ENCODE data around the gene CAND1. TPM values are rescaled to one million over a fixed set of nuclear protein-coding genes. Genes with fewer than 3 reads are reported as not detected.

CAND1 gene
- total and polyA plus RNA-seq, 8 donors, result 11.6 to 175 (median 32.1) TPM

DNA sequence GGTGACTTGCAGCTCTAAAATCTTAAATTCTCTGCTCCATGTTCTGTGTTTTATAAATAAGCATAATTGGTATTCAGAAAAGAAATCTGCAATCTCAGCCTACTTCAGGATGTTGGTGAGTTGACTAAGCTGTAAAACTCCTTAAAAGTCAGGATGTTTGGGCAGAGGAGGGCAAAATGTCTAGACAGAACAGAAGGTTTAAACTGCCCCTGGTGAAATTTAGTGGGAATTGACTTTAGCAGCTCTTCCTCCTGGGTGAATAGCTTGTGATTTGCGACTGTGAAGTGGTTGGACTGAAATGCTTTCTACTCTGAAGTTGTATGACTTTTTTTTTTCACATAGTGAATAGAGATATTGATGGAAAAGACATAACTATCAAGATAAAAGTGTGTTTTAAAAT, 85.8 kb downstream of the CAND1 start:
- intact Hi-C loops (cut with DNase I; ENCODE audit: low total_unique reads), result loop anchor here (2.0 kb wide), 1 partner anchor 590 kb away; no protein-coding TSS in a partner anchor
- no peak for TF ChIP-seq POLR2A (IDR thresholded peaks at IDR 0.05)
- no peak for TF ChIP-seq CTCF (IDR thresholded peaks at IDR 0.05)
- TF ChIP-seq POLR2AphosphoS5 (IDR thresholded peaks at IDR 0.05), result no peak
- TF ChIP-seq EP300 (IDR thresholded peaks at IDR 0.05), result no peak
- DNase-seq, result peak in 1 of 2 donors; percentile 8
- H3K27ac ChIP-seq, result no peak overlapping the region
- no peaks in the 10 kb centered on the region for H3K27me3 ChIP-seq
- WGBS, 5 donors, result 31 to 67% (median 42%) methylated on average over 1 of the region's 1 CpG
- no peaks in the 10 kb centered on the region for H3K36me3 ChIP-seq
- H3K4me1 ChIP-seq, result peaks cover 0 to 32% (median 8%) of the 10 kb centered on the region in 4 donors
- H3K4me3 ChIP-seq, result no peak overlapping the region
- H3K9me3 ChIP-seq, result no peaks in the 10 kb centered on the region

DNA sequence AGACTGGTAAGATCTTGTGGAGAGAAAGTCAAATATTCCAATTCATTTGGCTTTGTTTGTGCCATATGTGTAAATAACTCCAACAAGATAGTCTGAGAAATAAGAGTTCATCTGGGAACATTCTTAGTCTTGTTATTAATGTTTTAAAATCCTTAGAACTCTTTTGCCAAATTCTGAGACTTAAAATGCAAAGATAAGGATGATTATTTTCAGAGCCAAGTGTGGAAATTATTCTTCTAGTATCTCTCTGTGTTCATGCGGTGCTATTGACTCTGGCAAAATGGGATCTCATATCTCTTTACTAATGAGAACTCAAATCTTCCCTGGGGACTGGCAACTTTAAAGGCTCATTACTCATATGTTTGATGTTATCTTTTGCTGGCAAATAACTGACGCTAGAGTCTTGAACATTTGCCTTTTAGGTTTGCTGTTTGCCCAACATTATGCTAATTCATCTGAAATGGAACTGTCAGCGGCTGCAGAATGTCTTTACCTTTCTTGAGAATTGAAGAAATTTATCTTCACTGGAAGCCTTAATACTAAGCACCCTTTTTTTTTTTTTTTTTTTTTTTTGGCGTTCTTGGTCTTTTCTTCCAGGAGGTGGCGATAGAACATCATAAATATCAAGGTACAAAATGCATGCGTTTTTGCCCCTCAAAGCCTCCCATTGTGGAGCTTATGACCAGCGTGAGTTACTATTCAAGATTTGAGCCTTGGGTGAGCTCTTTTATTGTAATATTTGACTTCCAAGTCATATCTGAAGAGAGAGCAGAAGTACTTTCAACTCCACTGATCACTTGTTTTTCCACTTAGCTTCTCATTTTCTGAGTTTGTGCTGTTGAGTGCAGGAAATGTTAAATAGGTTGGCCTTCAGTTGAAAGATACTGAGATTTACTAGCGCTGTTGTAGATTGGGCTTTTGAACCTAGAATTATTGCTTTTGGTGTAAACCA, 86.5 kb downstream of the CAND1 start:
- 5 to 14% (median 7%) methylated on average over 8 of the region's 8 CpGs for WGBS, 5 donors
- Histone ChIP-seq H3K9me3 (no peaks in the 10 kb centered on the region), H3K27ac (no peak overlapping the region), H3K36me3 (no peaks in the 10 kb centered on the region), H3K4me1 (peaks cover 0 to 32% (median 8%) of the 10 kb centered on the region in 4 donors), H3K4me3 (no peak overlapping the region), H3K27me3 (no peaks in the 10 kb centered on the region)
- intact Hi-C loops (cut with DNase I; ENCODE audit: low total_unique reads), result loop anchor here (2.0 kb wide), 1 partner anchor 589 kb away; no protein-coding TSS in a partner anchor
- TF ChIP-seq POLR2AphosphoS5 (IDR thresholded peaks at IDR 0.05) (no peak), POLR2A (IDR thresholded peaks at IDR 0.05) (no peak), CTCF (IDR thresholded peaks at IDR 0.05) (peak in 5 of 7 experiments; percentile 16 to 61 (median 34))
- DNase-seq, result peak in 1 of 2 donors; percentile 84

DNA sequence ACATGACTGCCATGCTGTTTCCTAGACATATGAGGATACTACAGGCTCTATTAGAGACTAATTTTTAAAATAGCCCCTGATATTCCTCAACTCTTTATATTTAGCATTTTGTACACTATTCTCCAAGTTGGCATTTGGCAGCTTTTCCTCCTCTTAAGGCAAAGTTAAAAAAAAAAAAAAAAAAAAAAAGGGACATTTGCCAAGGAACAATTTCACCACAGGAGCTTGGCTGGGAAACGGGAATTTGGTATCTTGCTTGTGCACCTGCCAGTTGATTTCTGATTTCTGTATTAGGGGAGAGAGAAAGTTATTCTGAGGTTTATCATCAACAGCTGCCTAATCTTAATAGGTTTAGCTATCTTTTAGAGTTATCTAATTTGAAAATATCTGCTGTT, 87.2 kb downstream of the CAND1 start:
- intact Hi-C loops (cut with DNase I; ENCODE audit: low total_unique reads), result no loop called here
- peaks cover 0 to 32% (median 8%) of the 10 kb centered on the region in 4 donors for H3K4me1 ChIP-seq
- 18 to 41% (median 26%) methylated on average over 1 of the region's 1 CpG for WGBS, 5 donors
- no peaks in the 10 kb centered on the region for H3K36me3 ChIP-seq
- no peak for TF ChIP-seq POLR2A (IDR thresholded peaks at IDR 0.05)
- TF ChIP-seq CTCF (IDR thresholded peaks at IDR 0.05), result no peak
- TF ChIP-seq POLR2AphosphoS5 (IDR thresholded peaks at IDR 0.05), result no peak
- no peak for TF ChIP-seq EP300 (IDR thresholded peaks at IDR 0.05)
- H3K27me3 ChIP-seq, result no peaks in the 10 kb centered on the region
- no peak overlapping the region for H3K27ac ChIP-seq
- H3K4me3 ChIP-seq, result no peak overlapping the region
- H3K9me3 ChIP-seq, result no peaks in the 10 kb centered on the region
- DNase-seq, result no peak

- 68 to 89% (median 85%) methylated on average over 7 of the region's 7 CpGs for WGBS, 5 donors
- intact Hi-C loops (cut with DNase I; ENCODE audit: low total_unique reads), result no loop called here
- Histone ChIP-seq H3K4me1 (peaks cover 0 to 32% (median 8%) of the 10 kb centered on the region in 4 donors), H3K4me3 (no peak overlapping the region), H3K9me3 (no peaks in the 10 kb centered on the region), H3K27ac (no peak overlapping the region), H3K27me3 (no peaks in the 10 kb centered on the region), H3K36me3 (no peaks in the 10 kb centered on the region)
- TF ChIP-seq EP300 (IDR thresholded peaks at IDR 0.05), result no peak
- TF ChIP-seq CTCF (IDR thresholded peaks at IDR 0.05), result no peak
- no peak for TF ChIP-seq POLR2AphosphoS5 (IDR thresholded peaks at IDR 0.05)
- TF ChIP-seq POLR2A (IDR thresholded peaks at IDR 0.05), result no peak
- DNase-seq, result no peak
Measured at GRCh38 chr12:67357376-67358125, 88.4 kb downstream of the CAND1 start.
